Measurements from ENCODE around the gene KLK14. TPM values are rescaled to one million over a fixed set of nuclear protein-coding genes. Genes with fewer than 3 reads are reported as not detected.

Gene KLK14
- total RNA-seq, 1 donor from 2014 or later = 1.2 TPM

- no peak for DNase-seq (ENCODE audit: low spot score)
- H3K36me3 Mint-ChIP-seq (ENCODE audit: low read depth) = no peaks in the 10 kb centered on the region
- no peak overlapping the region for H3K27ac Mint-ChIP-seq
- H3K4me3 Mint-ChIP-seq = no peak overlapping the region
- H3K27me3 Mint-ChIP-seq (ENCODE audit: insufficient read depth) = no peaks in the 10 kb centered on the region
- H3K9me3 Mint-ChIP-seq = no peaks in the 10 kb centered on the region
- intact Hi-C loops (cut with micrococcal nuclease) = no loop called here
- H3K4me1 Mint-ChIP-seq (ENCODE audit: low read depth) = no peaks in the 10 kb centered on the region
These were observed 8.4 kb upstream of the KLK14 start for GRCh38 chr19:51091126-51091525.

DNA sequence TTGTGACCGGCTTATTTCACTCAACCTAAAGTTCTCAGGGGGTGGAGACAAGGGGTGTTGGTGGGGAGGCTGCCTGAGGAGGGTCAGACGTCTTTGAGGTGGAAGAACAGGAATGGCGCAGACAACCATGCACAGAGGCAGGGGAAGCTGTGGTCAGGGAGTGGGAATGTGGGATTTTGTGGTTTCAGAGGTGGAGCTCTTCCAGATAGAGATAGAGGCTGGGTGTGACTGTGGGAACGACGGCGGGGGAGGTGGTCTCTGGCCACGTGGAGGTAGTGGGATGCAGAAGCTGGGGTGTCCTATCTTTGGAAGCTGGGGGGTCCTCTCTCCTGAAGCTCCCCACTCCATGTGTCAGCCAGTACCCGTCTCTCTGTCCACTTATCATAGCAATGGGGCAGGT lies 7.8 kb upstream of the KLK14 start:
- H3K9me3 Mint-ChIP-seq = no peaks in the 10 kb centered on the region
- intact Hi-C loops (cut with micrococcal nuclease) = no loop called here
- no peaks in the 10 kb centered on the region for H3K27me3 Mint-ChIP-seq (ENCODE audit: insufficient read depth)
- no peaks in the 10 kb centered on the region for H3K4me1 Mint-ChIP-seq (ENCODE audit: low read depth)
- H3K36me3 Mint-ChIP-seq (ENCODE audit: low read depth) = no peaks in the 10 kb centered on the region
- no peak for DNase-seq (ENCODE audit: low spot score)
- H3K4me3 Mint-ChIP-seq = no peak overlapping the region
- H3K27ac Mint-ChIP-seq = no peak overlapping the region

DNA sequence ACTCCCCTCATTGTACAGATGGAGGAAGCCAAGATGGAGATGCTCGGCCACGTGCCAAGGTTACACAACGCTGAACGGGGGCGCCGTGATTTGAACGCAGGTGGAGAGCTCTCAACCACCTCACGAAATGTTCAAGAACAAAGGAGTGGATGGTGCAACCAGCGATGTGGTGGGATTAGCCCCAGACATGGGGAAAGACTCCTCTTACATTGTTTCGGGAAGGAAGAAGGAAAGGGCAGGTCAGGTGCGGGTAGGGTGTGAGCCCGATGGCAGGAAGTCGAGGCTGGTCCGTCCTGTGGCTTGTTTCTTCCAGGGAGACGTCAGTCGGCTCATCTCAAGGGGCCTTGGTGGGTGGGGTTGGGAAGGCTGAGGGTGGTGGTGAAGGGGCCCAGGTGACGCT lies 7.1 kb upstream of the KLK14 start:
- H3K27ac Mint-ChIP-seq = no peak overlapping the region
- no peak for DNase-seq (ENCODE audit: low spot score)
- intact Hi-C loops (cut with micrococcal nuclease) = no loop called here
- no peaks in the 10 kb centered on the region for H3K9me3 Mint-ChIP-seq
- H3K4me3 Mint-ChIP-seq = no peak overlapping the region
- no peaks in the 10 kb centered on the region for H3K4me1 Mint-ChIP-seq (ENCODE audit: low read depth)
- H3K36me3 Mint-ChIP-seq (ENCODE audit: low read depth) = no peaks in the 10 kb centered on the region
- no peaks in the 10 kb centered on the region for H3K27me3 Mint-ChIP-seq (ENCODE audit: insufficient read depth)

DNA sequence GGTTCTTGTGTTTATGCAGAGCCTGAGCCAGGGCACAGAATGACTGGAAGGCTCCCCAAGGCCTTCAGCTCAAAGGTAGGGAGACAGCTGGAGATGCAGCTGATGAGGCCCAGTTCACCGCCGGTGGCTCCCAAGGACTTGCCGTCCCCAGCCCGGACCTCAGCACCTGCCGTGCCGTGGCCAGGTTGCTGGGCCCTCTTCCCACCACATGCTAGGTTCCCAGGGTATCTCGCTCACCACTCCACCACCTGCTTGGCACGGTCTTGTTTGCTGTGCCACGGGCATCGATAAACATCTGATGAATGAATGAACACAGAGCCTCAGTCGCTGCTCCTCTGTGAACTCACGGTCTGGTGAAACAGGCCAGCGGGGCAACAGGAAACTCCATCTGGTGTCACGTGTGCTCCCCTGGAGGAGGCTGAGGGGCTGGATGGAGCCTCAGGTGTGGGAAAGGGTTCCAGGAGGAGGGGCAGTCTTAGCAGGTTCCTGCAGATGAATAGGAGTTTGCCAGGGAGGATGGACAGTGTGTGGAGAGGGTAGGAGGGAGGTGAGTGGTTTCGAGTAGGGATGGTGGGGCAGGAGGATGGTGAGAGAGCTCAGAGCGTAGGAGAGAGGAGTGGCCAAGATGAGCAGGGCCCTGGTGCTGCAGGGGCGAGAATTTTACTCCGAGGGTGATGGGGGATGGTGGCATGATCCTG lies 3.6 kb upstream of the KLK14 start:
- Mint-ChIP-seq H3K27me3 (ENCODE audit: insufficient read depth) (no peaks in the 10 kb centered on the region), H3K4me3 (no peak overlapping the region), H3K9me3 (no peaks in the 10 kb centered on the region), H3K36me3 (ENCODE audit: low read depth) (no peaks in the 10 kb centered on the region), H3K27ac (peak overlapping the region; percentile 49), H3K4me1 (ENCODE audit: low read depth) (no peaks in the 10 kb centered on the region)
- no peak for DNase-seq (ENCODE audit: low spot score)
- intact Hi-C loops (cut with micrococcal nuclease) = no loop called here

GRCh38 chr19:51084505-51084904 lies 1.8 kb upstream of the KLK14 start:
- H3K36me3 Mint-ChIP-seq (ENCODE audit: low read depth) = no peaks in the 10 kb centered on the region
- H3K27ac Mint-ChIP-seq = no peak overlapping the region
- H3K4me3 Mint-ChIP-seq = no peak overlapping the region
- no peaks in the 10 kb centered on the region for H3K27me3 Mint-ChIP-seq (ENCODE audit: insufficient read depth)
- no peaks in the 10 kb centered on the region for H3K4me1 Mint-ChIP-seq (ENCODE audit: low read depth)
- no peaks in the 10 kb centered on the region for H3K9me3 Mint-ChIP-seq
- no peak for DNase-seq (ENCODE audit: low spot score)
- intact Hi-C loops (cut with micrococcal nuclease) = no loop called here

DNA sequence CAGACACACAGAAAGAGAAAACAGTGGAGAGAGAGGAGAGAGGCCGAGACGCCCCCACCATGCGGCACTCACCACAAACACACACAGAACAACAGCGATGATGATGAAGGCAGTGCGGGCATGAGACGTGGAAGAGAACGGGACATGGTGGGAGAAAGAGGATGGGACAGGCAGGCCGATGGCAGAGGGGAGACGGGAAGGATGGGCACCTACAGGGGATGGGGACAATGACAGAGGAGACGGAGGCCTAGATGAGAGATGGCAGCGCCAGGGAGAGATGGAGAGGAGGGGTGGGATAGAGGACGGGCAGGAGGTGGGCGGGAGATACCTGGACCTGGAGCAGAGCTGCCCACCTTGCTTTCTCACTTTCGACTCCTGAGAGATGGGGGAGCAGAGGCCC lies 1.1 kb upstream of the KLK14 start:
- Mint-ChIP-seq H3K4me3 (no peak overlapping the region), H3K4me1 (ENCODE audit: low read depth) (no peaks in the 10 kb centered on the region), H3K27ac (no peak overlapping the region), H3K36me3 (ENCODE audit: low read depth) (no peaks in the 10 kb centered on the region), H3K9me3 (no peaks in the 10 kb centered on the region), H3K27me3 (ENCODE audit: insufficient read depth) (no peaks in the 10 kb centered on the region)
- no peak for DNase-seq (ENCODE audit: low spot score)
- intact Hi-C loops (cut with micrococcal nuclease) = no loop called here

DNA sequence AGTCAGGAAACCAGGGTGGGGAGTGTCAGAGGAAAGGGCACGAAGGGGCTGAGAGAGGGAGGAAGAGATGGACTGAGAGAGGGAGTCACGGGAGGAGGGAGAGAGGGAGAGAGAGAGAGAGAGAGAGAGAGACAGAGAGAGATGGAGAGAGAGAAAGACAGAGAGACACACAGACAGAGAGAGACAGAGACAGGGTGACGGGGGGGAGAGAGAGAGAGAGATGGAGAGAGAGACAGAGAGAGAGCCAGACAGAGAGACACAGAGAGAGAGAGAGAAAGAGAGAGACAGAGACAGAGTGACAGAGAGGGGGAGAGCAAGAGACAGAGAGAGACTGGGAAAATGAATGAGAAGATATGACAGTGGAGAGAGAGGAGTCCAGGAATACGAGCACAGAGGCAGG lies 494 bp upstream of the KLK14 start:
- Mint-ChIP-seq H3K9me3 (no peaks in the 10 kb centered on the region), H3K4me3 (no peak overlapping the region), H3K36me3 (ENCODE audit: low read depth) (no peaks in the 10 kb centered on the region), H3K4me1 (ENCODE audit: low read depth) (no peaks in the 10 kb centered on the region), H3K27ac (no peak overlapping the region), H3K27me3 (ENCODE audit: insufficient read depth) (no peaks in the 10 kb centered on the region)
- no peak for DNase-seq (ENCODE audit: low spot score)
- intact Hi-C loops (cut with micrococcal nuclease) = no loop called here

DNA sequence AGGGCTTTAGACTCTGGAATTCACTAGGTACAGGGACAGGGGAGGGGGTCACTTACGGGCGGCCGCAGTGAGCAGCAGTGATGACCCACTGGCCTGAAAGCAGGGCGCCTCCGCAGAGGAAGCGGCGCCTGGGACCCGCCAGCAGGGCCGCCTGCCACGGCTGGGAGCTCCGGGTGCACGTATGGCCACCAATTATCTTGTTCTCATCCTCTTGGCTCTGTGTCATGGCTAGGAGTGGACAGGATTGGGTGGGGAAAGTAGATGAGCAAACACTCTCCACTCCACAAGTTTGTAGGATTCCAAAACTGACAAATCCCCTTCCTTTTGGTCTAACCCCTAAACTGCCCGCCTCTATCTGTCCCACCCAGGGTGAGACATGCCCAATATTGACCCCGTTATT lies 1.2 kb downstream of the KLK14 start:
- Mint-ChIP-seq H3K27ac (no peak overlapping the region), H3K27me3 (ENCODE audit: insufficient read depth) (no peaks in the 10 kb centered on the region), H3K4me3 (no peak overlapping the region), H3K36me3 (ENCODE audit: low read depth) (no peaks in the 10 kb centered on the region), H3K4me1 (ENCODE audit: low read depth) (no peaks in the 10 kb centered on the region), H3K9me3 (no peaks in the 10 kb centered on the region)
- no peak for DNase-seq (ENCODE audit: low spot score)
- intact Hi-C loops (cut with micrococcal nuclease) = no loop called here

- intact Hi-C loops (cut with micrococcal nuclease) = no loop called here
- H3K9me3 Mint-ChIP-seq = no peaks in the 10 kb centered on the region
- no peak for DNase-seq (ENCODE audit: low spot score)
- no peak overlapping the region for H3K27ac Mint-ChIP-seq
- H3K27me3 Mint-ChIP-seq (ENCODE audit: insufficient read depth) = peaks cover 2% of the 10 kb centered on the region
- H3K36me3 Mint-ChIP-seq (ENCODE audit: low read depth) = no peaks in the 10 kb centered on the region
- no peak overlapping the region for H3K4me3 Mint-ChIP-seq
- H3K4me1 Mint-ChIP-seq (ENCODE audit: low read depth) = no peaks in the 10 kb centered on the region
These were observed 3.1 kb downstream of the KLK14 start for GRCh38 chr19:51079481-51080110.

DNA sequence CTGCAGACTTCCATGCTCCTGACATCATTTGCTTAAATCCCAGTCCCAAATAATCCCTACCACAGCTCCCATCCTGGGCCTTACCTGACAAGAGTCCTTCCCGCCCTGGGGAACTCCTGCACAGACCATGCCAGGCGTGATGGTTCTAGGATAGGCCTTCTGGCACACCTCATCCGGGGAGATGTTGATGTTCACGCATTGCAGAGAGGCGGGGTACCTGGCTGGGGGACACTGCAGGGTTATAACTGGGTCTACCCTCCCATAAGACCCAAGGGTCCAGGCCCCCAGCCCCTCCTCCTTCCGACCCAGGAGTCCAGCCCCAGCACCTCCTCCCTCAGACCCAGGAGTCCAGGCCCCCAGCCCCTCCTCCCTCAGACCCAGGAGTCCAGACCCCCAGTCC lies 4.0 kb downstream of the KLK14 start:
- intact Hi-C loops (cut with micrococcal nuclease) = no loop called here
- no peak for DNase-seq (ENCODE audit: low spot score)
- Mint-ChIP-seq H3K27ac (no peak overlapping the region), H3K36me3 (ENCODE audit: low read depth) (no peaks in the 10 kb centered on the region), H3K4me3 (no peak overlapping the region), H3K27me3 (ENCODE audit: insufficient read depth) (peaks cover 5% of the 10 kb centered on the region), H3K9me3 (peaks cover 7% of the 10 kb centered on the region), H3K4me1 (ENCODE audit: low read depth) (no peaks in the 10 kb centered on the region)

DNA sequence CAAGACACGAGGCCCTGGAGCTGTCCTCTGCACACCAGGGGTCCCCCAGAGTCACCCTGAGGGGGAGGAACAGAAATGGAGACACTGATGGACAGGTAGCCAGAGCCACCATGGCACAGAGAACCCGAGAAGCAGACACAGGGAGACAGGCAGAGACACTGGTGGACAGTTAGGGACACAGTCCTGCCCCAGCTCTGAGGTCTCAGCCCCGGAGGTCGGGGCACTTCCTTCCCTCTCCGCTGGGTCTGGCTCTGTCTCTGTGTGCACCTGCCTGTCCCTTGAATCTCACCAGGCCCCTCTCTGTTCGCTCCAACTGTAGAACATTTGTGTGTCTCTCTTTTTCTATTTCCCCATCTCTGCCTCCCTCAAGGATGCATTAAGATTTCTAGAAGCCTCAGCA lies 4.6 kb downstream of the KLK14 start:
- H3K27ac Mint-ChIP-seq = no peak overlapping the region
- no peaks in the 10 kb centered on the region for H3K36me3 Mint-ChIP-seq (ENCODE audit: low read depth)
- no peaks in the 10 kb centered on the region for H3K4me1 Mint-ChIP-seq (ENCODE audit: low read depth)
- intact Hi-C loops (cut with micrococcal nuclease) = no loop called here
- H3K27me3 Mint-ChIP-seq (ENCODE audit: insufficient read depth) = peaks cover 7% of the 10 kb centered on the region
- no peak for DNase-seq (ENCODE audit: low spot score)
- H3K4me3 Mint-ChIP-seq = no peak overlapping the region
- H3K9me3 Mint-ChIP-seq = peaks cover 12% of the 10 kb centered on the region

DNA sequence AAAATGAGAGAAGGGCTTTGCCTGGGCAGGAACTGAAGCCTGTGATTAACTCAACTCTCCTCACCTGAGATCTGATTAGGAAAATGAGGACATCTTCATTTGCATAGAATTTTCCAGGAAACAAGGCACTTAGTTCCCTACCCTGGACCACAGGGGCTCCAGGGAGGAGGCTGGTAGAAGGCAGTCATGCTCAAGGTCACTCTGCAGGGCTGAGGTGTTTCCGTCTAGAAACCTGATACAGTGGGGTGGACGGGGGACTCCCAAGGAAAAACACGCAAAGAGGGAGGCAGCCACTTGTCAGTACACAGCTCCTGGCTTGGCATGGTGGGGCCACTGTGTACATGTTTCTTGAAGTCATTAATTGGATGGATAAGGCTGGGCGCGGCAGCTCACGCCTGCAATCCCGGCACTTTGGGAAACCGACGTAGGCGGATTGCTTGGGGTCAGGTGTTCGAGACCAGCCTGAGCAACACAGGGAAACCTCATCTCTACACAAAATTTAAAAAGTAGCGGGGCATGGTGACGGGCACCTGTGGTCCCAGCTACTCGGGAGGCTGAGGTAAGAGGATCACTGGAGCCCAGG lies 6.0 kb downstream of the KLK14 start:
- Mint-ChIP-seq H3K4me1 (ENCODE audit: low read depth) (no peaks in the 10 kb centered on the region), H3K27me3 (ENCODE audit: insufficient read depth) (peaks cover 10% of the 10 kb centered on the region), H3K4me3 (no peak overlapping the region), H3K9me3 (peaks cover 12% of the 10 kb centered on the region), H3K36me3 (ENCODE audit: low read depth) (no peaks in the 10 kb centered on the region), H3K27ac (no peak overlapping the region)
- no peak for DNase-seq (ENCODE audit: low spot score)
- intact Hi-C loops (cut with micrococcal nuclease) = no loop called here

DNA sequence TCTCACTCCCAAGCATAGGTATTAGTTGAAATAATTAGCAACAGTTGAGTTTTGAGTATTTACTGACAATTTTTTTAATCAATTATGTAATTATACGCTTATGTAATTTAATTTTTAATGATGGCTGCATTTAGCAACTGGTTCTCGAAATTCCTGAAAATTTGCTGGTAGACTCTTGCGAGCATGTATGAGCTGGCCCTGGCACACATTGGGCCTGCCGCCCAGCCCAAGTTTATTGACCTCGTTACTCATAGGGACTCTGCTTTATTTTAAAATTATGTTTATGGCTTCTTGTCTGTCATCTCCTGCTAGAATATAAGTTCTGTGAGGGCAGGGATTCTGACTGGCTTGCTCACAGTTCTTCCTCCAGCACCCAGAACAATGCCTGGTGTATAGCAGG lies 6.7 kb downstream of the KLK14 start:
- Mint-ChIP-seq H3K36me3 (ENCODE audit: low read depth) (no peaks in the 10 kb centered on the region), H3K4me3 (no peak overlapping the region), H3K27ac (no peak overlapping the region), H3K27me3 (ENCODE audit: insufficient read depth) (peaks cover 10% of the 10 kb centered on the region), H3K9me3 (peaks cover 12% of the 10 kb centered on the region), H3K4me1 (ENCODE audit: low read depth) (no peaks in the 10 kb centered on the region)
- intact Hi-C loops (cut with micrococcal nuclease) = no loop called here
- no peak for DNase-seq (ENCODE audit: low spot score)

- DNase-seq (ENCODE audit: low spot score) = no peak
- Mint-ChIP-seq H3K27ac (no peak overlapping the region), H3K27me3 (ENCODE audit: insufficient read depth) (peaks cover 23% of the 10 kb centered on the region), H3K36me3 (ENCODE audit: low read depth) (no peaks in the 10 kb centered on the region), H3K4me1 (ENCODE audit: low read depth) (no peaks in the 10 kb centered on the region), H3K9me3 (peaks cover 12% of the 10 kb centered on the region), H3K4me3 (no peak overlapping the region)
- intact Hi-C loops (cut with micrococcal nuclease) = no loop called here
These were observed 11.6 kb downstream of the KLK14 start for GRCh38 chr19:51071095-51071405.

Data from activated T-helper 1 cell treated with anti-CD3 and anti-CD28 coated beads, Interleukin-12 subunit alpha, Interleukin-12 subunit beta, Interleukin-2, Interleukin-4 antibody, amounts not matched to agents 30 ng/mL and 10 ng/mL and 1 ng/mL, durations not matched to agents 14 hours and 24 hours and 36 hours (primary cell).